ENCODE results near the gene GABARAP.

- no peak for TF ChIP-seq CTCF (IDR thresholded peaks at IDR 0.05)
- TF ChIP-seq POLR2A (IDR thresholded peaks at IDR 0.05): no peak
Observed at GRCh38 chr17:7249214-7249613, 7.0 kb upstream of the GABARAP start.
